ENCODE results near the gene ZSWIM6. TPM values are rescaled to one million over a fixed set of nuclear protein-coding genes. Genes with fewer than 3 reads are reported as not detected.

The ZSWIM6 gene
- total RNA-seq, 6 experiments from 2014 or later = 2.8 to 7.2 (median 4.1) TPM

DNA sequence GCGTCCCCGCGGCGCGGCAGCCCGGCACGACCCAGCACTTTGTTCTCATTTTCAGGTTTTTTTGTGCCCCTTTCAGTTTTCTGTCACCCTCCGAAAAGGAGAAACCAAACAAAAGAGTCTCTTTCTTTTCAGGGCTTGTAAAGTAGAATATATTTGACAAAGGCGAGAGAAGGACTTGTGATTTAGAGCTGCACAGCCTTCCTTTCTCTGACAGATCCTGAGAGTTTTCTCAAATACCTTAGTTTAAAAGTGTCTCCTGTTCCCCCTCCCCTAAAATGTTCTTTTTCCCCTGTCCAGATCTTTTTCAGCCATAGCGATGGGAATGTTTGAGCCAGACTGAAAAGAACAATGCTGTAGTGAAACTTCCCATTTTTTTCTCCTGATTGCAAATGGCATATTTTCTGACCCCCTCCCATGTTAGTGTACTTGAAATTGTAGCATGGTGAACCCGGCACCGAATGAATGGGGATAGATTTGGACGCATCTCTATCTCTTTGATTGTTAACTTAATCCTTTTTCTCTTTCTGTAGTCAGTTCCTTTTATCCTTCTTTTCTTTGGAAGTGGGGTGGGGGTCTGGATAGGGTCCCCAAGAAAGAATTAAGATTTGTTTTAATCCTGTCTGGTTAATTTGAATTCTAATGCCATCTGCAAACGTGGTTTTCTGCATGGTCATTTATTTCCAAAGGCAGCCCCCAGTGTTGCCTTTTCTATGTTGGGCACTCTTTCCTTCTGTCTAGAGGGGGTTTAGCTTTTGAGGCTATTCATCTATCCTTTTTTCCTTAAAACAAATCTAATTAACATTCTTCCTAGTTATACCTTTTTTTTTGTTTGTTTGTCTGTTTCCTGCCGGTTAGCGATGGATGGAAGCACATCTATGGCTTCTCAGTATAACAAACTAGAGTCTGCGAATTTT lies 2.2 kb downstream of the ZSWIM6 start:
- Histone ChIP-seq H3K27ac (peak overlapping the region; percentile 70 to 92 (median 81)), H3K27me3 (no peaks in the 10 kb centered on the region), H3K4me3 (peak overlapping the region; percentile 77 to 84 (median 80)), H3K36me3 (no peaks in the 10 kb centered on the region), H3K9me3 (no peaks in the 10 kb centered on the region), H3K4me1 (peaks cover 0 to 11% (median 4%) of the 10 kb centered on the region in 4 donors)
- peak; percentile 0 for TF ChIP-seq POLR2A (IDR thresholded peaks at IDR 0.05)
- TF ChIP-seq, protein P1, sequence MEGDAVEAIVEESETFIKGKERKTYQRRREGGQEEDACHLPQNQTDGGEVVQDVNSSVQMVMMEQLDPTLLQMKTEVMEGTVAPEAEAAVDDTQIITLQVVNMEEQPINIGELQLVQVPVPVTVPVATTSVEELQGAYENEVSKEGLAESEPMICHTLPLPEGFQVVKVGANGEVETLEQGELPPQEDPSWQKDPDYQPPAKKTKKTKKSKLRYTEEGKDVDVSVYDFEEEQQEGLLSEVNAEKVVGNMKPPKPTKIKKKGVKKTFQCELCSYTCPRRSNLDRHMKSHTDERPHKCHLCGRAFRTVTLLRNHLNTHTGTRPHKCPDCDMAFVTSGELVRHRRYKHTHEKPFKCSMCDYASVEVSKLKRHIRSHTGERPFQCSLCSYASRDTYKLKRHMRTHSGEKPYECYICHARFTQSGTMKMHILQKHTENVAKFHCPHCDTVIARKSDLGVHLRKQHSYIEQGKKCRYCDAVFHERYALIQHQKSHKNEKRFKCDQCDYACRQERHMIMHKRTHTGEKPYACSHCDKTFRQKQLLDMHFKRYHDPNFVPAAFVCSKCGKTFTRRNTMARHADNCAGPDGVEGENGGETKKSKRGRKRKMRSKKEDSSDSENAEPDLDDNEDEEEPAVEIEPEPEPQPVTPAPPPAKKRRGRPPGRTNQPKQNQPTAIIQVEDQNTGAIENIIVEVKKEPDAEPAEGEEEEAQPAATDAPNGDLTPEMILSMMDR (IDR thresholded peaks at IDR 0.05) = no peak
- 18% methylated on average over 16 of the region's 17 CpGs for WGBS (ENCODE audit: insufficient coverage, low coverage, low lambda C conversion rate, missing lambda C conversion rate)
- intact Hi-C loops (cut with DNase I) = loop anchor here in 1 of 2 donors (10.0 kb wide), 1 partner anchor 311 kb away; no protein-coding TSS in a partner anchor
- DNase-seq (no peak), ATAC-seq (no peak)

DNA sequence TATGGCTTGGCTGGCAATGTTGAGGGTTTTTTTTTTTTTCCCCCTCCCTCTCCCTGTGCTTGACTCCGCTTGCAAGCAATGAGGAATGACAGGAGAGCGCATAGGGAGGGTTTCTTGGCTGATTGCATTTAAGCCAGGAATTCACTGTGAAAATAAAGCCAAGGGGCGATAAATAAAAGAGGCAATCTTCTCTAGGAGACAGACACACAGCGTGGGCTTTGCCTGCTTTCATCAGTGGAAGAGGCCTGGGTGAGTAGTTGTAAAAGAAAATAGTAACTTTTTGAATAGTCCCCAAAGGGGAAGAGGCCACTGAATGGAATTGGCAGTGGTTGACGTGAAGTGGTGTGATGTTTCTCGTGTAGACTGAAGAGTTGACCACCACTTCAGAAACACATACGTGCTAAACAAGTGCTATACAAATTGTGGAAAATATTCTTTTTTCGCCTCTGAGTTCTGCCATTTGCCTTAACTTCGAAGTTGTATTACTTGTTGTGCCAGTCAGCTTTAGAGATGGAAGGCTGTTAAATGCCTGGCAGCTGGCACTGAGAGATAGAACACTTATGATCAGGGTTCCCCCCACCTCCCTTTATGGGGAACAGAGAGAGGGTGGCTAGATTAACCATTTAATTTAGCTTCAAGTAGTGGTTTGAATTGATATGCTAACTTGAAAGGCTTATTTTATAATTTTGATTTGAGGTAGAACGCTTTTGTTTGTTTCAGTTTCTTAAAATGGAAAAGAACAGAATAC lies 3.0 kb downstream of the ZSWIM6 start:
- H3K27ac ChIP-seq = no peak overlapping the region

DNA sequence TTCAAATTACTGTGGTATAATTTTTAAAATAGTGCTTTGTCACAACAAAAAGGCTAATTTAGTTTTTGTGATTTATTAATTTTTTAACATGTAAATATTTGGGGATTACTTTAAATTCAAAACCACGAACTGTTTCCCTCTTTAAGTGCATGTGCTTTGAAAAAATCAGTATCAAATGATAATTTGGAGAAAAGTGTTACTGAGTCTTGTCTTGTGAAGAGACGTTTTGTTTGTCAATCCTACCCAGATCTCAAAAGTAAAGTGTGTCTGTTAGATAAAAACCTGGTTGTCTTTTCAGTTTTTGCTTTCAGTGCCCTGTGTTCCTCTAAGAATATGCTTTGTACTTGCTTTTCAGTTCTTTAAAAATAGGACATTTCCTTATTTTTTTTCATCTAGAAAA lies 7.7 kb downstream of the ZSWIM6 start:
- ATAC-seq = no peak
- 34% methylated on average over 2 of the region's 2 CpGs for WGBS (ENCODE audit: insufficient coverage, low coverage, low lambda C conversion rate, missing lambda C conversion rate)
- H3K9me3 ChIP-seq = no peaks in the 10 kb centered on the region
- no peak for TF ChIP-seq POLR2A (IDR thresholded peaks at IDR 0.05)
- TF ChIP-seq, protein P1 (IDR thresholded peaks at IDR 0.05) = no peak
- no peak for DNase-seq
- no peaks in the 10 kb centered on the region for H3K36me3 ChIP-seq
- H3K27me3 ChIP-seq = no peaks in the 10 kb centered on the region
- no peak overlapping the region for H3K27ac ChIP-seq
- intact Hi-C loops (cut with DNase I) = loop anchor here in 1 of 2 donors (10.0 kb wide), 1 partner anchor 305 kb away; no protein-coding TSS in a partner anchor
- no peak overlapping the region for H3K4me3 ChIP-seq
- peaks cover 0 to 36% (median 7%) of the 10 kb centered on the region in 4 donors for H3K4me1 ChIP-seq

More for the DNA sequence above, 3.0 kb downstream of the ZSWIM6 start:
- WGBS (ENCODE audit: insufficient coverage, low coverage, low lambda C conversion rate, missing lambda C conversion rate) = 41% methylated on average over 10 of the region's 10 CpGs
- Histone ChIP-seq H3K4me1 (peaks cover 0 to 18% (median 4%) of the 10 kb centered on the region in 4 donors), H3K4me3 (peak overlapping the region; percentile 77 to 84 (median 80)), H3K9me3 (no peaks in the 10 kb centered on the region), H3K36me3 (no peaks in the 10 kb centered on the region), H3K27me3 (no peaks in the 10 kb centered on the region)
- DNase-seq = no peak
- intact Hi-C loops (cut with DNase I) = loop anchor here in 1 of 2 donors (10.0 kb wide), 1 partner anchor 310 kb away; no protein-coding TSS in a partner anchor
- TF ChIP-seq, protein P1 (IDR thresholded peaks at IDR 0.05) = no peak
- TF ChIP-seq POLR2A (IDR thresholded peaks at IDR 0.05) = no peak
- no peak for ATAC-seq

DNA sequence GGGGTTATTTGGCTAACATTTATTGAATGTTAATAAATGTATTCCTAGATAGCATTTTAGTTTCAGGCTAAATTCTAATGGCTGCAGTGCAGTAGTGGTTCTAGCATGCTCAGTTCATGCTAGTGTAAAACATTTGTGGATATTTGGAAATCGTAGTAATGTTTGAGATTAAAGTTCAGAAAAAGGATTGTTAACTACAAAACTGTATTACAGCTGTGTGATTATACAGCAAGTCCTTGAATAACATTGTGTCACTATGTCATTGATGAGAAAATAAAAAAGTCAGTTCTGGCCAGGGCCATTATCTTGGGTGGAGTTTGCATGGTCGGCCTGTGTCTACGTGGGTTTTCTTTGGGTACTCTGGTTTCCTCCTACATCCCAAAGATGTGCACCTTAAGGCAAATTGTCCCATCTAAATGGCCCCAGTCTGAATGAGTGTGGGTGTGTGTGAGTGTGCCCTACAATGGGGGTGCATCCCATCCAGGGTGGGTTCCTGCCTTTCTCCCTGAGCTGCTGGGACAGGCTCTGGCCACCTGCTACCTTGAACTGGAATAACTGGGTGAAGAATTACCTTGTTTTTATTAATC lies 8.8 kb downstream of the ZSWIM6 start:
- peak; percentile 69 to 82 (median 76) for ATAC-seq

More for the DNA sequence above, 8.8 kb downstream of the ZSWIM6 start:
- Histone ChIP-seq H3K4me3 (no peak overlapping the region), H3K4me1 (peaks cover 0 to 34% (median 7%) of the 10 kb centered on the region in 4 donors), H3K27me3 (no peaks in the 10 kb centered on the region), H3K9me3 (no peaks in the 10 kb centered on the region), H3K36me3 (no peaks in the 10 kb centered on the region), H3K27ac (no peak overlapping the region)
- intact Hi-C loops (cut with DNase I) = no loop called here
- WGBS (ENCODE audit: insufficient coverage, low coverage, low lambda C conversion rate, missing lambda C conversion rate) = 10% methylated on average over 3 of the region's 3 CpGs
- TF ChIP-seq POLR2A (IDR thresholded peaks at IDR 0.05) = no peak
- TF ChIP-seq, protein P1 (IDR thresholded peaks at IDR 0.05) = no peak
- no peak for DNase-seq
